ENCODE data around the gene KRTAP10-2. TPM values are rescaled to one million over a fixed set of nuclear protein-coding genes. Genes with fewer than 3 reads are reported as not detected.
"Not testable (repeated sequence)": the region's sequence is repeated elsewhere in the genome, so short reads cannot be mapped to it uniquely, and the experiment has no call there.

Gene KRTAP10-2
- total and polyA plus RNA-seq, 7 donors: not detected

GRCh38 chr21:44556879-44557278, 5.6 kb upstream of the KRTAP10-2 start:
- Histone ChIP-seq H3K4me1 (no peaks in the 10 kb centered on the region), H3K27ac (no peak overlapping the region), H3K36me3 (no peaks in the 10 kb centered on the region), H3K4me3 (no peak overlapping the region), H3K9me3 (peaks cover 0 to 3% (median 0%) of the 10 kb centered on the region in 4 donors), H3K27me3 (peaks cover 0 to 36% (median 0%) of the 10 kb centered on the region in 3 donors)
- intact Hi-C loops (cut with DNase I): no loop called here
- TF ChIP-seq POLR2A (IDR thresholded peaks at IDR 0.05) (no peak), POLR2AphosphoS5 (IDR thresholded peaks at IDR 0.05) (no peak)
- DNase-seq: no peak
- WGBS, 2 donors: 41 to 59% methylated on average over 9 of the region's 9 CpGs

DNA sequence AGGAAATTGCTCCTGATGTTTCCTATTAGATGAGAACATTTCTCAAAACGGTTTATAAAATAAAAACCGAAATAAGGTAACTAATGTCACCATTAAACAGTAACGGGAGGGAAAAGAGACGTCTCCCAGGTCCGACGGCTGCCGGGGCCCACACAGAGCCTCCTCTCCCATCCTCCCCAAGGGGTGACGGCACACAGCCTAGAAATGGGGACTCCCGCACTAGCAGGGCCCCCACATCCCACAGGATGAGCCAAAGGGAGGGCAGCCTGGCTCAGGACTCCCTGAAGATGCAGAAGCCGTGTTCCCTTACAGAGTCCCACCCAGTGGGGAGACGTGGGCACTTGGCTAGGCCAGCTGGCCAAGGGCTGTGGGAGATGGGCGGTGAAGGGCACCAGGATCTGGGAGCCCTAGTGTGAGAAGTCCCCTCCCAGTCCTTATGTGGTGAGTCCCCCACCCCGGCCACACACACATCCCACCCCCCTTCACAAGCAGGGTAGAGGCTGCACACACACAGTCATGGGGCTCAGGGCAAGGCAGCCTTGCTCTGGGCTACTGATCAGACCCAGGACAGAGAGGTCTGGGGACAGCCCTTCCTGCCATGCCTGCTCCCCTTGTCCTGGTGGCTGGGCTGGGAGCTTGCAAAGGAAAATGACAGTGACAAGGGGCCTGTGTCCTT, 4.0 kb upstream of the KRTAP10-2 start:
- peak; percentile 41 for DNase-seq
- WGBS, 2 donors: 83 to 84% methylated on average over 13 of the region's 13 CpGs
- H3K27me3 ChIP-seq: peaks cover 0 to 44% (median 0%) of the 10 kb centered on the region in 3 donors

GRCh38 chr21:44552681-44553080, 1.4 kb upstream of the KRTAP10-2 start:
- WGBS, 2 donors: 79 to 85% methylated on average over 13 of the region's 13 CpGs
- H3K4me1 ChIP-seq: peaks cover 0 to 7% (median 4%) of the 10 kb centered on the region in 4 donors
- intact Hi-C loops (cut with DNase I): no loop called here
- peaks cover 0 to 3% (median 0%) of the 10 kb centered on the region in 4 donors for H3K9me3 ChIP-seq
- DNase-seq: no peak
- no peak for TF ChIP-seq POLR2A (IDR thresholded peaks at IDR 0.05)
- no peak for TF ChIP-seq POLR2AphosphoS5 (IDR thresholded peaks at IDR 0.05)
- TF ChIP-seq, protein P1, sequence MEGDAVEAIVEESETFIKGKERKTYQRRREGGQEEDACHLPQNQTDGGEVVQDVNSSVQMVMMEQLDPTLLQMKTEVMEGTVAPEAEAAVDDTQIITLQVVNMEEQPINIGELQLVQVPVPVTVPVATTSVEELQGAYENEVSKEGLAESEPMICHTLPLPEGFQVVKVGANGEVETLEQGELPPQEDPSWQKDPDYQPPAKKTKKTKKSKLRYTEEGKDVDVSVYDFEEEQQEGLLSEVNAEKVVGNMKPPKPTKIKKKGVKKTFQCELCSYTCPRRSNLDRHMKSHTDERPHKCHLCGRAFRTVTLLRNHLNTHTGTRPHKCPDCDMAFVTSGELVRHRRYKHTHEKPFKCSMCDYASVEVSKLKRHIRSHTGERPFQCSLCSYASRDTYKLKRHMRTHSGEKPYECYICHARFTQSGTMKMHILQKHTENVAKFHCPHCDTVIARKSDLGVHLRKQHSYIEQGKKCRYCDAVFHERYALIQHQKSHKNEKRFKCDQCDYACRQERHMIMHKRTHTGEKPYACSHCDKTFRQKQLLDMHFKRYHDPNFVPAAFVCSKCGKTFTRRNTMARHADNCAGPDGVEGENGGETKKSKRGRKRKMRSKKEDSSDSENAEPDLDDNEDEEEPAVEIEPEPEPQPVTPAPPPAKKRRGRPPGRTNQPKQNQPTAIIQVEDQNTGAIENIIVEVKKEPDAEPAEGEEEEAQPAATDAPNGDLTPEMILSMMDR (IDR thresholded peaks at IDR 0.05): no peak
- no peak for TF ChIP-seq EP300 (IDR thresholded peaks at IDR 0.05)
- H3K36me3 ChIP-seq: no peaks in the 10 kb centered on the region
- peaks cover 0 to 56% (median 0%) of the 10 kb centered on the region in 3 donors for H3K27me3 ChIP-seq
- no peak overlapping the region for H3K4me3 ChIP-seq
- H3K27ac ChIP-seq: no peak overlapping the region

More for the DNA sequence above, 4.0 kb upstream of the KRTAP10-2 start:
- peaks cover 0 to 3% (median 0%) of the 10 kb centered on the region in 4 donors for H3K9me3 ChIP-seq
- H3K4me3 ChIP-seq: no peak overlapping the region
- TF ChIP-seq EP300 (IDR thresholded peaks at IDR 0.05): no peak
- no peak for TF ChIP-seq POLR2A (IDR thresholded peaks at IDR 0.05)
- TF ChIP-seq, protein P1 (IDR thresholded peaks at IDR 0.05): no peak
- no peak for TF ChIP-seq POLR2AphosphoS5 (IDR thresholded peaks at IDR 0.05)
- intact Hi-C loops (cut with DNase I): no loop called here
- H3K27ac ChIP-seq: no peak overlapping the region
- H3K36me3 ChIP-seq: no peaks in the 10 kb centered on the region
- H3K4me1 ChIP-seq: no peaks in the 10 kb centered on the region

DNA sequence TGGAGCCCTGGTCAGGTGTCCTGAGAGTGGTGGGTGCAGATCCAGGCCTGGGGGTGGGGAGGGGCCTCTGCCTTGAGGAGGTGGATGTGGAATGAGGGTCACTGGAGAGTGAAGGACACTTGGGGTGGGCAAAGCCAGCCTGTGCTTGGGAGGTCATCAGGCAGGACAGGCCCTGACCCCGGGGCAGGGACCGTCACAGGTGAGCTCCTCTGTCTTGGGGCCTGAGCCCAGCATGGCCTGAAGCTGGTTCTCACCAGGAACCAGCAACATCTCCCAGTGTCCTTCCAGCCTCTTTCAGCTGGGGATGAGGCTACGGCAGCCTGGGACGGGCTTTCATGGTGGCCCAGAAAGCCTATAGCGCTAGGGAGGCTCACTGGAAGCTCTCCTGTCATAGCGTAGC, 831 bp upstream of the KRTAP10-2 start:
- WGBS, 2 donors: 89 to 97% methylated on average over 6 of the region's 6 CpGs
- no peak overlapping the region for H3K27ac ChIP-seq
- TF ChIP-seq POLR2A (IDR thresholded peaks at IDR 0.05) (no peak), POLR2AphosphoS5 (IDR thresholded peaks at IDR 0.05) (no peak), EP300 (IDR thresholded peaks at IDR 0.05) (no peak)
- TF ChIP-seq, protein P1 (IDR thresholded peaks at IDR 0.05): no peak
- no peak overlapping the region for H3K4me3 ChIP-seq
- H3K36me3 ChIP-seq: no peaks in the 10 kb centered on the region
- peaks cover 0 to 50% (median 0%) of the 10 kb centered on the region in 3 donors for H3K27me3 ChIP-seq
- H3K9me3 ChIP-seq: peaks cover 0 to 3% (median 0%) of the 10 kb centered on the region in 4 donors
- peaks cover 0 to 7% (median 4%) of the 10 kb centered on the region in 4 donors for H3K4me1 ChIP-seq
- peak; percentile 39 for DNase-seq
- intact Hi-C loops (cut with DNase I): no loop called here

GRCh38 chr21:44550807-44551206, 498 bp downstream of the KRTAP10-2 start:
- H3K4me1 ChIP-seq: peaks cover 0 to 7% (median 4%) of the 10 kb centered on the region in 4 donors
- intact Hi-C loops (cut with DNase I): no loop called here
- WGBS, 2 donors: 53 to 70% methylated on average over 10 of the region's 10 CpGs
- no peak overlapping the region for H3K4me3 ChIP-seq
- peaks cover 0 to 9% (median 0%) of the 10 kb centered on the region in 4 donors for H3K9me3 ChIP-seq
- no peaks in the 10 kb centered on the region for H3K36me3 ChIP-seq
- DNase-seq: no peak
- H3K27ac ChIP-seq: no peak overlapping the region
- H3K27me3 ChIP-seq: peaks cover 0 to 37% (median 0%) of the 10 kb centered on the region in 3 donors
- no peak for TF ChIP-seq POLR2A (IDR thresholded peaks at IDR 0.05)
- no peak for TF ChIP-seq POLR2AphosphoS5 (IDR thresholded peaks at IDR 0.05)
- TF ChIP-seq EP300 (IDR thresholded peaks at IDR 0.05): no peak
- TF ChIP-seq, protein P1 (IDR thresholded peaks at IDR 0.05): no peak

- H3K4me1 ChIP-seq; H3K27ac ChIP-seq; H3K36me3 ChIP-seq; DNase-seq; H3K4me3 ChIP-seq; H3K9me3 ChIP-seq; intact Hi-C loops (cut with DNase I): not testable (repeated sequence)
- WGBS, 2 donors: 50 to 59% methylated on average over 17 of the region's 17 CpGs
- peaks cover 0 to 32% (median 0%) of the 10 kb centered on the region in 3 donors for H3K27me3 ChIP-seq
Measured at GRCh38 chr21:44550285-44550684, 1.0 kb downstream of the KRTAP10-2 start.

All from sigmoid colon (tissue), 7 donors.